NCI-H1436 (cell line): ENCODE results near the gene LUM.

ENCODE experiments used
- DNase-seq: peaks from one replicate; lab custom pipeline; 2025; lab: John Stamatoyannopoulos, UW

LUM gene

GRCh38 chr12:91111366-91112325 is at the start of gene LUM:
LUM (minus strand) TSS chr12:91111494; CDS start chr12:91108979, 2,515 bp downstream.
- DNase-seq, result no peak

GRCh38 chr12:91161009-91161408 is 49.7 kb upstream of the LUM start:
- DNase-seq, result no peak

- DNase-seq, result no peak
These were observed 44.7 kb upstream of the LUM start for GRCh38 chr12:91155990-91156389.

GRCh38 chr12:91154131-91154530 is 42.8 kb upstream of the LUM start:
- DNase-seq, result no peak

GRCh38 chr12:91144053-91144452 is 32.8 kb upstream of the LUM start:
- DNase-seq, result no peak

- DNase-seq, result no peak
These were observed 31.9 kb upstream of the LUM start for GRCh38 chr12:91143206-91143605.

- DNase-seq, result no peak
These were observed 30.9 kb upstream of the LUM start for GRCh38 chr12:91142221-91142631.

GRCh38 chr12:91140026-91140931 is 29.0 kb upstream of the LUM start:
- no peak for DNase-seq

- DNase-seq, result no peak
These were observed 28.0 kb upstream of the LUM start for GRCh38 chr12:91139286-91139685.

GRCh38 chr12:91138337-91138920 is 27.1 kb upstream of the LUM start:
- no peak for DNase-seq

- no peak for DNase-seq
These were observed 22.6 kb upstream of the LUM start for GRCh38 chr12:91133871-91134270.

GRCh38 chr12:91129662-91130362 is 18.5 kb upstream of the LUM start:
- DNase-seq, result no peak

- DNase-seq, result no peak
These were observed 16.5 kb upstream of the LUM start for GRCh38 chr12:91127751-91128150.

- no peak for DNase-seq
These were observed 16.0 kb upstream of the LUM start for GRCh38 chr12:91127306-91127705.

- no peak for DNase-seq
These were observed 15.2 kb upstream of the LUM start for GRCh38 chr12:91126516-91126915.

- DNase-seq, result no peak
These were observed 12.1 kb upstream of the LUM start for GRCh38 chr12:91123236-91123916.

GRCh38 chr12:91120781-91121180 is 9.5 kb upstream of the LUM start:
- no peak for DNase-seq

- no peak for DNase-seq
These were observed 7.8 kb upstream of the LUM start for GRCh38 chr12:91119089-91119488.

GRCh38 chr12:91113621-91114020 is 2.3 kb upstream of the LUM start:
- no peak for DNase-seq

- DNase-seq, result no peak
These were observed 876 bp downstream of the LUM start for GRCh38 chr12:91110311-91110924.
